ENCODE results near the gene ATP5PO. TPM values are rescaled to one million over a fixed set of nuclear protein-coding genes. Genes with fewer than 3 reads are reported as not detected.
"Not testable (repeated sequence)": the region's sequence is repeated elsewhere in the genome, so short reads cannot be mapped to it uniquely, and the experiment has no call there.

The ATP5PO gene
- total RNA-seq, 1 experiment from 2014 or later: 386 TPM

DNA sequence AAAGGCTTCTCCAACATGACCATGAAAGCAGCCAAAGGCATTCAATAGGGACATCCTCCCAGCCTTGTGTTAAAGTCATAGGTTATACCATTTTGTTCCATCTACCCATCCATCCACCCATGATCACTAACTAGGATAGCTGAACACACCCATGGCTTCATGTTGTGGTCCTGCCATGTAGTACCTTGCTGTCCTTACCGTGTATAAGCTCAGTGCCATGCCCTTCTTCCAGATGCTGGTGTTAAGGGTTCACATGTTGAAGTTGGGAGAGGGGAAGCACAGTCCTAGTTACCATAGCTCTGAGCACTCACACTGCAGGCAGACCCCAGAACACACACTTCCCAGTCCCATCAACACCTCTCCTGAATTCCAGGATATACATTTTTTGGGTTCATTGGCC lies 51.5 kb downstream of the ATP5PO start:
- ChIA-PET CTCF (no interaction called here), POLR2A (ENCODE audit: unreplicated experiment) (no interaction called here)
- Histone ChIP-seq H3K9me2 (replicated peaks; ENCODE audit: low read length) (no peaks in the 10 kb centered on the region), H3K4me2 (ENCODE audit: low read length) (no peak overlapping the region), H3K4me3 (ENCODE audit: low read length) (no peak overlapping the region), H3F3A (ENCODE audit: low read length, unreplicated experiment) (no peaks in the 10 kb centered on the region), H3K27ac (ENCODE audit: low read length) (no peak overlapping the region), H3K36me3 (ENCODE audit: low read depth, low read length) (no peaks in the 10 kb centered on the region), H2AFZ (ENCODE audit: low read length) (no peak overlapping the region), H3K79me2 (ENCODE audit: low read length) (no peaks in the 10 kb centered on the region), H3K27me3 (ENCODE audit: low read length) (no peaks in the 10 kb centered on the region), H3K9me3 (ENCODE audit: low read length) (no peaks in the 10 kb centered on the region), H3K9ac (ENCODE audit: low read length) (no peak overlapping the region), H3K4me1 (ENCODE audit: insufficient read depth, low read length) (no peaks in the 10 kb centered on the region), H4K20me1 (ENCODE audit: low read length) (no peaks in the 10 kb centered on the region)
- intact Hi-C loops (cut with micrococcal nuclease): no loop called here
- no peak for ATAC-seq
- TF ChIP-seq EZH2phosphoT487 (IDR thresholded peaks at IDR 0.05; ENCODE audit: borderline replicate concordance, low read length) (no peak), EZH2 (IDR thresholded peaks at IDR 0.05; ENCODE audit: low read length, unreplicated experiment) (no peak)
- TF ChIP-seq, protein P1, sequence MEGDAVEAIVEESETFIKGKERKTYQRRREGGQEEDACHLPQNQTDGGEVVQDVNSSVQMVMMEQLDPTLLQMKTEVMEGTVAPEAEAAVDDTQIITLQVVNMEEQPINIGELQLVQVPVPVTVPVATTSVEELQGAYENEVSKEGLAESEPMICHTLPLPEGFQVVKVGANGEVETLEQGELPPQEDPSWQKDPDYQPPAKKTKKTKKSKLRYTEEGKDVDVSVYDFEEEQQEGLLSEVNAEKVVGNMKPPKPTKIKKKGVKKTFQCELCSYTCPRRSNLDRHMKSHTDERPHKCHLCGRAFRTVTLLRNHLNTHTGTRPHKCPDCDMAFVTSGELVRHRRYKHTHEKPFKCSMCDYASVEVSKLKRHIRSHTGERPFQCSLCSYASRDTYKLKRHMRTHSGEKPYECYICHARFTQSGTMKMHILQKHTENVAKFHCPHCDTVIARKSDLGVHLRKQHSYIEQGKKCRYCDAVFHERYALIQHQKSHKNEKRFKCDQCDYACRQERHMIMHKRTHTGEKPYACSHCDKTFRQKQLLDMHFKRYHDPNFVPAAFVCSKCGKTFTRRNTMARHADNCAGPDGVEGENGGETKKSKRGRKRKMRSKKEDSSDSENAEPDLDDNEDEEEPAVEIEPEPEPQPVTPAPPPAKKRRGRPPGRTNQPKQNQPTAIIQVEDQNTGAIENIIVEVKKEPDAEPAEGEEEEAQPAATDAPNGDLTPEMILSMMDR (conservative IDR thresholded peaks at IDR 0.05; ENCODE audit: low read depth, low read length): no peak
- no TSS peak for BruUV-seq (replicated peaks)
- no peak for DNase-seq

DNA sequence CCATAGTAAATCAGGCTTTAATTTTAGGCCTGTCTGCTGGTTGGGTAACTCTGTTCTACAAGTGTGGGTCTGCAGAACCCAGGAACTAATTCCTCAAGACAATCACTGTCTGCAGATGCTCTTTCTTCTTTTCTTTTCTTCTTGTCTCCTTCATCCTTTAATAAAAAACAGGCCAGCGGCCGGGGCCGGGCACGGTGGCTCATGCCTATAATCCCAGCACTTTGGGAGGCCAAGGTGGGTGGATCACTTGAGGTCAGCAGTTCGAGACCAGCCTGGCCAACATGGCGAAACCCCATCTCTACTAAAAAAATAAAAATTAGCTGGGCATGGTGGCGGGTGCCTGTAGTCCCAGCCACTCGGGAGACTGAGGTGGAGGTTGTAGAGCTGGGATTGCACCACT lies 52.4 kb downstream of the ATP5PO start:
- CTCF ChIA-PET; intact Hi-C loops (cut with micrococcal nuclease); POLR2A ChIA-PET (ENCODE audit: unreplicated experiment): not testable (repeated sequence)

GRCh38 chr21:33861125-33861524 lies 54.5 kb downstream of the ATP5PO start:
- DNase-seq: no peak
- ATAC-seq: no peak
- H3F3A ChIP-seq (ENCODE audit: low read length, unreplicated experiment): no peaks in the 10 kb centered on the region
- H2AFZ ChIP-seq (ENCODE audit: low read length): no peak overlapping the region
- no peaks in the 10 kb centered on the region for H3K9me3 ChIP-seq (ENCODE audit: low read length)
- TF ChIP-seq EZH2phosphoT487 (IDR thresholded peaks at IDR 0.05; ENCODE audit: borderline replicate concordance, low read length) (no peak), EZH2 (IDR thresholded peaks at IDR 0.05; ENCODE audit: low read length, unreplicated experiment) (no peak)
- TF ChIP-seq, protein P1 (conservative IDR thresholded peaks at IDR 0.05; ENCODE audit: low read depth, low read length): no peak
- ChIA-PET POLR2A (ENCODE audit: unreplicated experiment) (no interaction called here), CTCF (no interaction called here)
- no peak overlapping the region for H3K9ac ChIP-seq (ENCODE audit: low read length)
- intact Hi-C loops (cut with micrococcal nuclease): no loop called here
- H3K27me3 ChIP-seq (ENCODE audit: low read length): no peaks in the 10 kb centered on the region
- H3K27ac ChIP-seq (ENCODE audit: low read length): no peak overlapping the region
- H3K9me2 ChIP-seq (replicated peaks; ENCODE audit: low read length): no peaks in the 10 kb centered on the region
- no peak overlapping the region for H3K4me2 ChIP-seq (ENCODE audit: low read length)
- no peak overlapping the region for H3K4me3 ChIP-seq (ENCODE audit: low read length)
- H4K20me1 ChIP-seq (ENCODE audit: low read length): no peaks in the 10 kb centered on the region
- BruUV-seq (replicated peaks): no TSS peak
- no peaks in the 10 kb centered on the region for H3K79me2 ChIP-seq (ENCODE audit: low read length)
- H3K4me1 ChIP-seq (ENCODE audit: insufficient read depth, low read length): no peaks in the 10 kb centered on the region
- no peaks in the 10 kb centered on the region for H3K36me3 ChIP-seq (ENCODE audit: low read depth, low read length)

More for the DNA sequence above, 52.4 kb downstream of the ATP5PO start:
- not testable (repeated sequence) for ATAC-seq; H3K4me3 ChIP-seq (ENCODE audit: low read length); H4K20me1 ChIP-seq (ENCODE audit: low read length); H3K27ac ChIP-seq (ENCODE audit: low read length); H3K9me3 ChIP-seq (ENCODE audit: low read length); DNase-seq; H3K79me2 ChIP-seq (ENCODE audit: low read length); H3K9me2 ChIP-seq (replicated peaks; ENCODE audit: low read length); H3K27me3 ChIP-seq (ENCODE audit: low read length); H3F3A ChIP-seq (ENCODE audit: low read length, unreplicated experiment); H3K4me2 ChIP-seq (ENCODE audit: low read length); H3K36me3 ChIP-seq (ENCODE audit: low read depth, low read length); H3K9ac ChIP-seq (ENCODE audit: low read length); BruUV-seq (replicated peaks); H3K4me1 ChIP-seq (ENCODE audit: insufficient read depth, low read length); H2AFZ ChIP-seq (ENCODE audit: low read length)
